HepG2 (cell line): Measurements from ENCODE around the gene AGAP1. TPM values are rescaled to one million over a fixed set of nuclear protein-coding genes. Genes with fewer than 3 reads are reported as not detected.

Source experiments
- ATAC-seq: fragments of 200-7000 bp; cut with Tn5 transposase; 3 replicates; pipeline ENCODE4 v1.9.1; 2020; ENCODE audit warnings: mild to moderate bottlenecking, moderate library complexity
- BruUV-seq: library from RNA; stranded (reverse); fragments of 400-500 nt; replicated peaks from 2 replicates; lab custom pipeline; 2021; lab: Mats Ljungman, UMichigan
- CTCF ChIA-PET: fragments of 300-600 bp; formaldehyde crosslinking; extraction: SDS; loops from one replicate; lab custom pipeline; 2021; ENCODE audit warnings: low total read pairs, inconsistent platforms, low intra/inter-chr PET ratio; lab: Yijun Ruan, JAX
- POLR2A ChIA-PET: fragments of 350-600 bp; sonication (Branson Sonifier 250); formaldehyde crosslinking; loops from one replicate; lab custom pipeline; 2020; ENCODE audit warnings: antibody characterized with exemption, inconsistent platforms; lab: Yijun Ruan, JAX
- DNase-seq: peaks from one replicate; pipeline ENCODE4 v3.0.0-alpha.2; 2015; ENCODE audit warnings: low spot score
- FAIRE-seq: peaks from 3 replicates; lab custom pipeline; 2011; peaks lifted over from hg19 to GRCh38; lab: Jason Lieb, UNC
- H2AFZ ChIP-seq: one replicate; pipeline ENCODE4 v1.6.1; 2011; ENCODE audit warnings: low read length, inconsistent platforms
- H3K27ac ChIP-seq: fragments of 300-600 bp; 3 replicates; pipeline ENCODE4 v1.8.0; 2011; ENCODE audit warnings: mixed run types, mild to moderate bottlenecking, mixed read lengths, low read length, inconsistent platforms; ENCODE audit not compliant: insufficient read depth; ENCODE audit errors: extremely low read length
- H3K27me3 ChIP-seq, 2 experiments: fragments of 200-600 bp in 1 of 2; 2 replicates in 1 of 2; 3 replicates in 1 of 2; pipeline versions ENCODE4 v1.6.0 to v1.8.0; 2011; ENCODE audit warnings: low read length in 2 of 2, mild to moderate bottlenecking in 2 of 2, moderate library complexity in 2 of 2, inconsistent platforms in 1 of 2; ENCODE audit not compliant: insufficient read depth in 2 of 2, control insufficient read depth in 1 of 2
- H3K36me3 ChIP-seq, 2 experiments: fragments of 200-600 bp in 1 of 2; replicated peaks in 1 of 2; 2 replicates in 1 of 2; 3 replicates in 1 of 2; pipeline versions ENCODE4 v1.5.1 to v1.8.0; 2011; ENCODE audit warnings: low read length in 2 of 2, inconsistent platforms in 1 of 2; ENCODE audit not compliant: insufficient read depth in 2 of 2, control insufficient read depth in 1 of 2
- H3K4me1 ChIP-seq: 2 replicates; pipeline ENCODE4 v1.5.1; 2012; ENCODE audit warnings: low read length, inconsistent platforms; ENCODE audit not compliant: insufficient read depth
- H3K4me2 ChIP-seq: 2 replicates; pipeline ENCODE4 v1.6.0; 2011; ENCODE audit warnings: low read depth, low read length, inconsistent platforms
- H3K4me3 ChIP-seq, 3 experiments: fragments of 200-600 bp in 1 of 3; sonication (generic), shearing (Covaris generic) in 1 of 3; replicated peaks in 1 of 3; 2 replicates each; pipeline ENCODE4 v1.5.1; 2011 to 2016; ENCODE audit warnings: low read length in 3 of 3, inconsistent platforms in 2 of 3, low read depth in 2 of 3, mild to moderate bottlenecking in 2 of 3, control low read depth in 1 of 3, mixed read lengths in 1 of 3; ENCODE audit not compliant: insufficient read depth in 1 of 3
- H3K79me2 ChIP-seq: one replicate; pipeline ENCODE4 v1.6.1; 2011; ENCODE audit warnings: low read length, inconsistent platforms; ENCODE audit not compliant: insufficient read depth
- H3K9ac ChIP-seq: 2 replicates; pipeline ENCODE4 v1.6.0; 2011; ENCODE audit warnings: mild to moderate bottlenecking, low read depth, low read length, inconsistent platforms; ENCODE audit not compliant: insufficient read depth
- H3K9me3 ChIP-seq: 2 replicates; pipeline ENCODE4 v1.5.1; 2012; ENCODE audit warnings: mild to moderate bottlenecking, low read length
- H4K20me1 ChIP-seq: 2 replicates; pipeline ENCODE4 v1.6.0; 2011; ENCODE audit warnings: inconsistent platforms, mild to moderate bottlenecking, low read length, moderate library complexity; ENCODE audit not compliant: insufficient read depth
- FOSL2 ChIP-seq: sonication (generic); formaldehyde crosslinking; IDR thresholded peaks from 2 replicates; pipeline ENCODE4 v1.4.0; 2020; ENCODE audit warnings: missing genetic modification reagents
- FOXJ3 ChIP-seq: sonication (generic); formaldehyde crosslinking; IDR thresholded peaks from 2 replicates; pipeline ENCODE4 v1.4.0; 2020; ENCODE audit warnings: missing genetic modification reagents, mild to moderate bottlenecking, borderline replicate concordance
- MTF2 ChIP-seq: sonication (generic); formaldehyde crosslinking; IDR thresholded peaks from 2 replicates; pipeline ENCODE4 v1.5.0; 2020; ENCODE audit warnings: missing genetic modification reagents, borderline replicate concordance
- WGBS: methylation state at CpG from one replicate; pipeline ENCODE4 v1.1.6; 2017; ENCODE audit warnings: low lambda C conversion rate; 5-methylcytosine and 5-hydroxymethylcytosine counted together
- in situ Hi-C: cut with HindIII; loops from 2 replicates; pipeline ENCODE4 v1.10.0; 2017; ENCODE audit warnings: low pct_unique_long_range_greater_than_20kb; ENCODE audit not compliant: extremely low pct_ligation_motif_present
- intact Hi-C: fragments of 100-400 bp; cut with micrococcal nuclease; formaldehyde crosslinking; loops from one replicate; pipeline ENCODE4 v1.10.0; 2022; ENCODE audit not compliant: unreplicated experiment
- polyA plus RNA-seq, 8 experiments: library from polyadenylated mRNA; depleted of rRNA in 3 of 8; stranded (reverse) in 7 of 8; unstranded in 1 of 8; fragments of >200 nt; fragmentation: Illumina TruSeq in 4 of 8; extraction: Trizol in 4 of 8; gene quantifications; 2 replicates each; pipeline versions ENCODE4 v1.2.1 to v1.2.3, GENCODE V29; 2011 to 2016; ENCODE audit warnings: low read depth in 4 of 8, missing spikeins in 1 of 8, mixed read lengths in 1 of 8; ENCODE audit not compliant: insufficient read depth in 1 of 8
- total RNA-seq, 5 experiments: library from RNA; depleted of rRNA; stranded (reverse); fragments of >200 nt; fragmentation: Illumina TruSeq; extraction: Trizol; gene quantifications; 2 replicates each; pipeline ENCODE4 v1.2.3, GENCODE V29; 2016; ENCODE audit warnings: low read depth in 1 of 5

AGAP1 gene
- total and polyA plus RNA-seq, 2 of the 13 experiments (the other 11 are each of a cell fraction or from before 2014, with no cell fraction given), result 21.2 to 32.7 TPM

DNA sequence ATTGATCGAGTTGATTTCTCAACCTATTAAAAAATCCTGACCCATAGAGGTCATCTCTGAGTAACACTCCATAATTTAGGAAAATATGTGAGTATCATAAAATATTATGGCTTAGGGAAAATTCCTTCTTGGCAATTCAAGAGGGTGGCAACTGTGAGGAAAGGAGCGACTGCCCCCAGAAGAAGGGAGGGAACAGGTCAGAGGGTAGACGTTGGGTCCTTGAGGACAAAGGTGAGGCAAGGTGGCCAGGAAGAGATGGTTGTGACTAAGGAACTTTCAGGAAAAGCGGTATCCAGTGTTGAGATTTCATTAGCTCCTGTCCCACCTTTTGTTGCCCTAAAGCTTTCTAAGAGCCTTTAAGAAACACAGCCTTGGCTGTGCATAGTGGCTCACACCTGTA is 10.5 kb upstream of the AGAP1 start:
- Histone ChIP-seq H3K9me3 (no peaks in the 10 kb centered on the region), H3K9ac (no peak overlapping the region), H3K79me2 (no peaks in the 10 kb centered on the region), H3K27me3 (peaks cover 0 to 20% of the 10 kb centered on the region in 2 experiments; a peak in 1 of 5 replicates), H3K4me3 (no peak overlapping the region), H2AFZ (no peak overlapping the region), H3K4me2 (no peak overlapping the region), H4K20me1 (no peaks in the 10 kb centered on the region), H3K36me3 (no peaks in the 10 kb centered on the region), H3K27ac (no peak overlapping the region), H3K4me1 (peaks cover 10% of the 10 kb centered on the region; the same call in 1 of the 2 replicates)
- BruUV-seq, result no TSS peak
- no peak for DNase-seq
- intact Hi-C loops, result no loop called here
- ChIA-PET CTCF (no interaction called here), POLR2A (no interaction called here)
- WGBS, result 45% methylated on average over 4 of the region's 4 CpGs
- FAIRE-seq, result no peak
- no peak for ATAC-seq
- in situ Hi-C loops, result no loop called here
- TF ChIP-seq MTF2 (CRISPR knock-in tag), result no peak

GRCh38 chr2:235485362-235485761 is 8.5 kb upstream of the AGAP1 start:
- no peak overlapping the region for H3K27ac ChIP-seq
- no peak overlapping the region for H3K4me3 ChIP-seq
- no peaks in the 10 kb centered on the region for H3K36me3 ChIP-seq
- H2AFZ ChIP-seq, result no peak overlapping the region
- H3K4me1 ChIP-seq, result no peaks in the 10 kb centered on the region
- BruUV-seq, result no TSS peak
- POLR2A ChIA-PET, result no interaction called here
- 39% methylated on average over 5 of the region's 5 CpGs for WGBS
- H3K9ac ChIP-seq, result no peak overlapping the region
- no peaks in the 10 kb centered on the region for H3K79me2 ChIP-seq
- H3K9me3 ChIP-seq, result no peaks in the 10 kb centered on the region; the same call in 1 of the 2 replicates
- in situ Hi-C loops (no loop called here), intact Hi-C loops (no loop called here)
- ATAC-seq, result no peak
- CTCF ChIA-PET, result no interaction called here
- no peak for DNase-seq
- TF ChIP-seq FOSL2 (CRISPR knock-in tag) (0 out of 2 replicates have a peak, but pooled peaks have one; percentile 13), FOXJ3 (CRISPR knock-in tag) (no peak)
- H3K27me3 ChIP-seq, result peaks cover 0 to 16% of the 10 kb centered on the region in 2 experiments; a peak in 2 of 5 replicates
- no peak overlapping the region for H3K4me2 ChIP-seq
- FAIRE-seq, result no peak
- no peaks in the 10 kb centered on the region for H4K20me1 ChIP-seq
